ENCODE results near the gene HNRNPUL2. TPM values are rescaled to one million over a fixed set of nuclear protein-coding genes. Genes with fewer than 3 reads are reported as not detected.

Gene HNRNPUL2
- total and polyA plus RNA-seq, 9 of the 15 experiments (the other 6 are each of a cell fraction or from before 2014, with no cell fraction given), result 0.89 to 44.3 (median 15.2) TPM

GRCh38 chr11:62678770-62679696 is 48.2 kb downstream of the HNRNPUL2 start, which contains the start of gene UBXN1 (continued):
- TF ChIP-seq GABPB1 (CRISPR knock-in tag; IDR thresholded peaks at IDR 0.05) (peak; percentile 89), ZNF639 (CRISPR knock-in tag; conservative IDR thresholded peaks at IDR 0.05 in 1 of 2, IDR thresholded peaks at IDR 0.05 in 1 of 2) (peak in 1 of 2 experiments; percentile 72; a peak in 3 of 4 replicates), ZNF778 (CRISPR knock-in tag; IDR thresholded peaks at IDR 0.05) (no peak), GABPA (tag; conservative IDR thresholded peaks at IDR 0.05; ENCODE audit: low read depth) (peak; percentile 94), E2F1 (CRISPR knock-in tag; IDR thresholded peaks at IDR 0.05) (no peak; the same call in 1 of the 2 replicates), RBM25 (IDR thresholded peaks at IDR 0.05; ENCODE audit: low read depth, low read length, severe bottlenecking) (no peak), AFF4 (CRISPR knock-in tag; IDR thresholded peaks at IDR 0.05) (no peak)
